Measurements from ENCODE around the gene AANAT.

AANAT gene

DNA sequence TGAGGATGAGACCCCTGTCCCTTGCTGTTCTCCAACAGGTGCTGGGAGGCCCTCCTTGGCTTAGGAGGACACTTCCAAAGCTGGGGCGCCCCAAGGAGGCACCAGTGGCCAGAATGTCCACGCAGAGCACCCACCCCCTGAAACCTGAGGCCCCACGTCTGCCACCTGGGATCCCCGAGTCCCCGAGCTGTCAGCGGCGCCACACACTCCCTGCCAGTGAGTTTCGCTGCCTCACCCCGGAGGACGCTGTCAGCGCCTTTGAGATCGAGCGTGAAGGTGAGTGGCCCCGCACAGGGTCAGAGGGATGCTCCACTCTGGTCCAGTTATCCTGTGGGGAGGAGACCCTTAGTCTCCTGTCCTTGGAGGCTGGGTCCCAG lies 1.2 kb downstream of the AANAT start:
- Histone ChIP-seq H3K4me3 (ENCODE audit: low read length, poor library complexity, severe bottlenecking) (no peak overlapping the region), H4K20me1 (ENCODE audit: insufficient read depth, low read length, poor library complexity, severe bottlenecking) (no peaks in the 10 kb centered on the region), H3K4me1 (ENCODE audit: insufficient read depth, low read length, poor library complexity, severe bottlenecking) (no peaks in the 10 kb centered on the region), H3K36me3 (ENCODE audit: insufficient read depth, low read length) (no peaks in the 10 kb centered on the region), H3F3A (ENCODE audit: low read depth) (no peaks in the 10 kb centered on the region), H3K27me3 (ENCODE audit: insufficient read depth, low read length, poor library complexity, severe bottlenecking) (no peaks in the 10 kb centered on the region), H3K9ac (ENCODE audit: low read depth, low read length, poor library complexity, severe bottlenecking) (no peak overlapping the region), H3K4me2 (ENCODE audit: low read depth, low read length, poor library complexity, severe bottlenecking) (no peak overlapping the region), H2AFZ (ENCODE audit: low read length) (no peak overlapping the region), H3K9me2 (replicated peaks; ENCODE audit: low read depth, low read length) (no peaks in the 10 kb centered on the region), H3K9me3 (ENCODE audit: insufficient read depth, low read depth, low read length) (no peaks in the 10 kb centered on the region), H3K79me2 (ENCODE audit: insufficient read depth, low read length) (no peaks in the 10 kb centered on the region)
- TF ChIP-seq, protein P1, sequence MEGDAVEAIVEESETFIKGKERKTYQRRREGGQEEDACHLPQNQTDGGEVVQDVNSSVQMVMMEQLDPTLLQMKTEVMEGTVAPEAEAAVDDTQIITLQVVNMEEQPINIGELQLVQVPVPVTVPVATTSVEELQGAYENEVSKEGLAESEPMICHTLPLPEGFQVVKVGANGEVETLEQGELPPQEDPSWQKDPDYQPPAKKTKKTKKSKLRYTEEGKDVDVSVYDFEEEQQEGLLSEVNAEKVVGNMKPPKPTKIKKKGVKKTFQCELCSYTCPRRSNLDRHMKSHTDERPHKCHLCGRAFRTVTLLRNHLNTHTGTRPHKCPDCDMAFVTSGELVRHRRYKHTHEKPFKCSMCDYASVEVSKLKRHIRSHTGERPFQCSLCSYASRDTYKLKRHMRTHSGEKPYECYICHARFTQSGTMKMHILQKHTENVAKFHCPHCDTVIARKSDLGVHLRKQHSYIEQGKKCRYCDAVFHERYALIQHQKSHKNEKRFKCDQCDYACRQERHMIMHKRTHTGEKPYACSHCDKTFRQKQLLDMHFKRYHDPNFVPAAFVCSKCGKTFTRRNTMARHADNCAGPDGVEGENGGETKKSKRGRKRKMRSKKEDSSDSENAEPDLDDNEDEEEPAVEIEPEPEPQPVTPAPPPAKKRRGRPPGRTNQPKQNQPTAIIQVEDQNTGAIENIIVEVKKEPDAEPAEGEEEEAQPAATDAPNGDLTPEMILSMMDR (conservative IDR thresholded peaks at IDR 0.05; ENCODE audit: low read length), result no peak
- TF ChIP-seq EZH2phosphoT487 (IDR thresholded peaks at IDR 0.05; ENCODE audit: borderline replicate concordance), result no peak

DNA sequence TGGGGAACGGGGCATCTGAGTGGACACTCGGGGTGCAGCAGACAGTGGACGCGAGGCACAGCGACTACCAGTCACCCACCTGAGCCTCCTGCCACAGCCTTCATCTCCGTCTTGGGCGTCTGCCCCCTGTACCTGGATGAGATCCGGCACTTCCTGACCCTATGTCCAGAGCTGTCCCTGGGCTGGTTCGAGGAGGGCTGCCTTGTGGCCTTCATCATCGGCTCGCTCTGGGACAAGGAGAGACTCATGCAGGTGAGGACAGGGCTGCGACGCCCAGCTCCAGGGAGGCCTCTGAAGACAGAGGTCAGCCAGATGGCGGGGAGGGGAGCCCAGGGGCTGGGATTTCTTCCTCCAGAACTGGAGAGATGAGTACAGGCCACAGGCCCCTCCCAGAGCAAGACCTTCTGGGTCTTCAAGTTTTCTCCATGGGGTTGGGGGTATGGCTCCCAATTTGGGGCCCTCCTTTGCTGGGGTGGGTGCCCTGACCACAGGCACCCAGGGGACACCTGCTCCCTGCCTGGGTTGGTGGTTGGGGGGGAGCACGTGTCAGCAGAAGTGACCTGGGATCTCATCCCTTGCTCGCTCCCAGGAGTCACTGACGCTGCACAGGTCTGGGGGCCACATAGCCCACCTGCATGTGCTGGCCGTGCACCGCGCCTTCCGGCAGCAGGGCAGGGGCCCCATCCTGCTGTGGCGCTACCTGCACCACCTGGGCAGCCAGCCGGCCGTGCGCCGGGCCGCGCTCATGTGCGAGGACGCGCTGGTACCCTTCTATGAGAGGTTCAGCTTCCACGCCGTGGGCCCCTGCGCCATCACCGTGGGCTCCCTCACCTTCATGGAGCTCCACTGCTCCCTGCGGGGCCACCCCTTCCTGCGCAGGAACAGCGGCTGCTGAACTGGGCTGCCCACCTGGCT lies 1.9 kb downstream of the AANAT start:
- Histone ChIP-seq H3K9ac (ENCODE audit: low read depth, low read length, poor library complexity, severe bottlenecking) (no peak overlapping the region), H3F3A (ENCODE audit: low read depth) (no peaks in the 10 kb centered on the region), H2AFZ (ENCODE audit: low read length) (no peak overlapping the region), H3K9me2 (replicated peaks; ENCODE audit: low read depth, low read length) (no peaks in the 10 kb centered on the region), H3K36me3 (ENCODE audit: insufficient read depth, low read length) (no peaks in the 10 kb centered on the region), H4K20me1 (ENCODE audit: insufficient read depth, low read length, poor library complexity, severe bottlenecking) (no peaks in the 10 kb centered on the region), H3K4me3 (ENCODE audit: low read length, poor library complexity, severe bottlenecking) (no peak overlapping the region), H3K4me1 (ENCODE audit: insufficient read depth, low read length, poor library complexity, severe bottlenecking) (no peaks in the 10 kb centered on the region), H3K27me3 (ENCODE audit: insufficient read depth, low read length, poor library complexity, severe bottlenecking) (no peaks in the 10 kb centered on the region), H3K4me2 (ENCODE audit: low read depth, low read length, poor library complexity, severe bottlenecking) (no peak overlapping the region), H3K9me3 (ENCODE audit: insufficient read depth, low read depth, low read length) (no peaks in the 10 kb centered on the region), H3K79me2 (ENCODE audit: insufficient read depth, low read length) (no peaks in the 10 kb centered on the region)
- TF ChIP-seq, protein P1 (conservative IDR thresholded peaks at IDR 0.05; ENCODE audit: low read length), result no peak
- no peak for TF ChIP-seq EZH2phosphoT487 (IDR thresholded peaks at IDR 0.05; ENCODE audit: borderline replicate concordance)

DNA sequence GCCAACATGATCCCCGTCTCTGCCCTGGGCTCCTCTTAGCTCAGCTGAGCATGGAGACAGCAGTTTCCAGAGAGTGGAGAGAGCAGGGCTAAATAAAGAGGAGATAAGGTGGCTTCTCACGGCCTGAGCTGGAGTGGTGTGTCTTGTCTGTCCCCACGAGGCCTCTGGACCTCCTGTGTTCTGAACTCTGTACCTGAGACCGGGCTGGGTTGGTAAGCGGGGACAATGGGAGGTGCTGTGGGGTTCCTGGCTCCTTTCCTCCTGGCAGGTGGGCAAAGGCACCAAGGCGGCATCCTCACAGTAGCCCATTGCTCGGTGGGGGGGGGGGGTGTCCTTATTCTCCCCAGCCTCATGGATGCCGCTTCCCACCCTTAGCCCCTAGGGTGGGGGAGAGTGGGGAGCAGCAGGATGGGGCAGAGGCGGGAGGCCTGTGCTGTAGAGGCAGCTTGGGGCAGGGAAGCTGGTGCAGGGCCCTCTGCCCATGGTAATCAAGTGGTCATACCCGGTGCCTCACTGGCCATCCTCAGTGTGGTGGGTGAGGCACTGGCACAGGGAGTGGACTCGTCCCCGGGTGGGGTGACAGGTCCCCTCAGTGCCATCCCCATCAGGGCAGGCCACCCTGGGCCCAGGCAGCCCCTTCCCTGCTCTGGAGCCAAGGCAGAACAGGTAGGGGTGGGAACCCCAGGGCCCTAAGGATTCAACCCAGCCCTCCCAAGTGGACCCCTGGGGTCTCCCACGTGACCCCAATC lies 2.8 kb downstream of the AANAT start:
- no peaks in the 10 kb centered on the region for H3K27me3 ChIP-seq (ENCODE audit: insufficient read depth, low read length, poor library complexity, severe bottlenecking)
- no peak overlapping the region for H3K4me3 ChIP-seq (ENCODE audit: low read length, poor library complexity, severe bottlenecking)
- H3K9me3 ChIP-seq (ENCODE audit: insufficient read depth, low read depth, low read length), result no peaks in the 10 kb centered on the region
- H4K20me1 ChIP-seq (ENCODE audit: insufficient read depth, low read length, poor library complexity, severe bottlenecking), result no peaks in the 10 kb centered on the region
- no peak overlapping the region for H2AFZ ChIP-seq (ENCODE audit: low read length)
- no peak for TF ChIP-seq EZH2phosphoT487 (IDR thresholded peaks at IDR 0.05; ENCODE audit: borderline replicate concordance)
- TF ChIP-seq, protein P1 (conservative IDR thresholded peaks at IDR 0.05; ENCODE audit: low read length), result no peak
- H3K9me2 ChIP-seq (replicated peaks; ENCODE audit: low read depth, low read length), result no peaks in the 10 kb centered on the region
- no peaks in the 10 kb centered on the region for H3F3A ChIP-seq (ENCODE audit: low read depth)
- H3K4me1 ChIP-seq (ENCODE audit: insufficient read depth, low read length, poor library complexity, severe bottlenecking), result no peaks in the 10 kb centered on the region
- H3K4me2 ChIP-seq (ENCODE audit: low read depth, low read length, poor library complexity, severe bottlenecking), result no peak overlapping the region
- no peaks in the 10 kb centered on the region for H3K36me3 ChIP-seq (ENCODE audit: insufficient read depth, low read length)
- no peak overlapping the region for H3K9ac ChIP-seq (ENCODE audit: low read depth, low read length, poor library complexity, severe bottlenecking)
- H3K79me2 ChIP-seq (ENCODE audit: insufficient read depth, low read length), result no peaks in the 10 kb centered on the region
